GM20000 (cell line): ENCODE measurements around the gene SLF1.

Source experiments
- DNase-seq: peaks from one replicate; pipeline ENCODE4 v3.0.0; 2012; ENCODE audit warnings: low spot score
- TF ChIP-seq, protein P1 (sequence below): IDR thresholded peaks from 2 replicates; pipeline ENCODE4 v1.5.1; 2012; ENCODE audit warnings: mild to moderate bottlenecking, control low read depth; ENCODE audit errors: extremely low read depth, missing control alignments

The SLF1 gene

DNA sequence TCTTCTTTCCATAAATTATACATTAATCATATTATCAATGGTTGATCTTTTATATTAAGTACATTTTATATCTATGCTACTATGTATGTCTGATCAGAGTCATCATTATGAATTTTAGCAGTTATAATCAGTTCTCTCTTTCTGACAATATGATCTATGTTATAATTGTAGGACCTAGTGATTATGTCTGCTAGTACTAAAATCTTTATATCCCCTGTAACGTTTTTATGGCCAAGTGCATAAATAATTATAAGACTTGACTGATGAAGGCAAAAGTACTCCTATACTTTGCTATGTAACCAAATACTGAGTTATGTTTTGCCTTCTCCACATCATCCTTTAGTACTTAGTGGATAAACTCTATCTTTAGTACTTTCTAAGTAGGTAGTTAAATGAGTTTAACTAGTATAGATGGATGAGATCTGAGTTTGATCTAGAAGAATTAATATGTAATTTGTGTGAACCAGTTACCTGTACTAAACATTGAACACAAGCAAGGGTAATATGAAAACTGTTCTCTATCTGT lies 75.4 kb downstream of the SLF1 start:
- TF ChIP-seq, protein P1, sequence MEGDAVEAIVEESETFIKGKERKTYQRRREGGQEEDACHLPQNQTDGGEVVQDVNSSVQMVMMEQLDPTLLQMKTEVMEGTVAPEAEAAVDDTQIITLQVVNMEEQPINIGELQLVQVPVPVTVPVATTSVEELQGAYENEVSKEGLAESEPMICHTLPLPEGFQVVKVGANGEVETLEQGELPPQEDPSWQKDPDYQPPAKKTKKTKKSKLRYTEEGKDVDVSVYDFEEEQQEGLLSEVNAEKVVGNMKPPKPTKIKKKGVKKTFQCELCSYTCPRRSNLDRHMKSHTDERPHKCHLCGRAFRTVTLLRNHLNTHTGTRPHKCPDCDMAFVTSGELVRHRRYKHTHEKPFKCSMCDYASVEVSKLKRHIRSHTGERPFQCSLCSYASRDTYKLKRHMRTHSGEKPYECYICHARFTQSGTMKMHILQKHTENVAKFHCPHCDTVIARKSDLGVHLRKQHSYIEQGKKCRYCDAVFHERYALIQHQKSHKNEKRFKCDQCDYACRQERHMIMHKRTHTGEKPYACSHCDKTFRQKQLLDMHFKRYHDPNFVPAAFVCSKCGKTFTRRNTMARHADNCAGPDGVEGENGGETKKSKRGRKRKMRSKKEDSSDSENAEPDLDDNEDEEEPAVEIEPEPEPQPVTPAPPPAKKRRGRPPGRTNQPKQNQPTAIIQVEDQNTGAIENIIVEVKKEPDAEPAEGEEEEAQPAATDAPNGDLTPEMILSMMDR = no peak
- no peak for DNase-seq

DNA sequence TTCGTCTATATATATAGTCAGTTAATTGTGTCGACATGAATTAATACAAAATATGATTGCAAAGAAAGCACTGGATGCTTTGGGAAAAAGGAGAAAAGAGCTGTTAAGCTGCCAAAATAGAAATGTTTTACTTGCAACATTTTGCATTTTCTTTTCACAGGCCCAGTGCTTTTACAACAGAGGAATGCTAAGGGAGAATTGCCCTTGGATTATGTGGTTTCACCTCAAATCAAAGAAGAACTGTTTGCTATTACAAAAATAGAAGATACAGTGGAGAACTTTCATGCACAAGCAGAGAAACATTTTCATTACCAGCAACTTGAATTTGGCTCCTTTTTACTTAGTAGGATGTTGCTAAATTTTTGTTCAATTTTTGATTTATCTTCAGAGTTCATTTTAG lies 76.2 kb downstream of the SLF1 start:
- TF ChIP-seq, protein P1 = no peak
- no peak for DNase-seq

DNA sequence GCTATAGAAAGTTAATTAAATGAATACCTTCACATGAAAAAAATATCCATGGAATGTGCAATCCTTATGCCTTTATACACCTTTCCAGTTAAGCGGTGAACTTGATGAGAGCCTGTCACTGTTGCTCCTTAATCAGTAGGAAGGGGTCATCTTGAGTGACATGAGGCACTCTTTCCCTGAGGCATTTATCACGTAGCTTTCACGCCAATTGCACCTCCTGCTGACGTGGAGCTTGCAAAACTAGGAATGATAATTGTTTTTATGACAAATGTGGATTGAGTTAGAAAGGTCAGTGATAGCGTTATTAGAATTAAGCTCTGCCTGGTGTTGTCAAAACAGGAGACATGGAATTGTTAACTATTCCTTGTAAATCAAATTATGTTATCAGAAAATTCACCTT lies 79.7 kb downstream of the SLF1 start:
- TF ChIP-seq, protein P1 = no peak
- DNase-seq = no peak

DNA sequence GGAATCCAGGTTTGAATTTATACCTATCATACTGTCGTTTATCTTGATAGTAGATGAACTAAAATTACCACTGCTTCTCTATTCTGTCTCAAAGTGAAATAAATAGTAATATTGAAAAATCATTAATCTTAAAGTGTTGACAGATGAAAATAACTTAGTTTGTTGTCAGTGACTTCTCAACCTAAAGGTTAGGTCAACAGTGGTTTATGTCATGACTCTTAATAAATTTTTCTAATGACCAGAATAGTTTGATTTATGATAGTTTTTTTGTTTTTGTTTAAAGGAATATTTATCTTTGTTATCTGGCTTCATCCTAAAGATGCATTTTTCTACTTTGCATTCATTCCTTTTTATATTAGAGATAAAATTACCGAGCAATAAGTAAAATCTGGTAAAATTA lies 81.1 kb downstream of the SLF1 start:
- no peak for DNase-seq
- TF ChIP-seq, protein P1 = no peak

DNA sequence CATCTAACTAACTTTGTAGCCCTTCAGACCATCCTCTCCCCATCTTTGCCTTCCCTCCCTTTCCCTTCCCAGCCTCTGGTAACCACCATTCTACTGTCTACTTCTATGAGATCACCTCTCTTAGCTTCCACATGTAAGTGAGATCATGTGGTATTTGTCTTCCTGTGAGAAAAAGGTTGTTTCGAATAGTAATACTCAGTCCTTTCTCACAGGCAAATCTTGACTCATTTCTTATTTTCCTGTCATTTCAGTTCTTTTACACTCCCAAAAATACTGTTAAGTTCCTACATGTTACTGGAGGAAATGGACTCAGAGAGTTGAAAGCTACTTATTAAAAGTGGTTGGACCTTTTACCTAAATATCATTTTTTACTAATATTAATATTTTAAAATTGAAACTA lies 82.1 kb downstream of the SLF1 start:
- TF ChIP-seq, protein P1 = no peak
- peak; percentile 10 for DNase-seq

DNA sequence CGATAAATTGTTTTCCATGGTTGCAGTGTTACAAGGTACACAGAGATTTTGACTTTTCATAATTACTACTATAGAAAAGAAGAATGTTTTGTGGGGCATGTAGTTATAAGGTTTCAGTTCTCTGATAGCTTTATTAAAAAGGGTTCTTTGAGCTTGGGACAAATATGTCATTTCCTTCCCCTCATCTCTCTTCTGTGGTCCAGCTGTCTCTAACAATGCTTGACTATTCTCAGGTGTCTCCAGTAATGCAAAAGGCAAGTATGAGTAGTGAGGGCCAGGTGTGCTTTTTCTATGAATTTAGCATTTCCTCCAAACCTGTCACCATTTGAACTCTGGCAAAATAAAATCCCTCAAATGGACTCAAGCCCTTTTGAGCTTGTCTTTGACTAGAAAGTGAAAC lies 84.3 kb downstream of the SLF1 start:
- TF ChIP-seq, protein P1 = no peak
- peak; percentile 3 for DNase-seq

DNA sequence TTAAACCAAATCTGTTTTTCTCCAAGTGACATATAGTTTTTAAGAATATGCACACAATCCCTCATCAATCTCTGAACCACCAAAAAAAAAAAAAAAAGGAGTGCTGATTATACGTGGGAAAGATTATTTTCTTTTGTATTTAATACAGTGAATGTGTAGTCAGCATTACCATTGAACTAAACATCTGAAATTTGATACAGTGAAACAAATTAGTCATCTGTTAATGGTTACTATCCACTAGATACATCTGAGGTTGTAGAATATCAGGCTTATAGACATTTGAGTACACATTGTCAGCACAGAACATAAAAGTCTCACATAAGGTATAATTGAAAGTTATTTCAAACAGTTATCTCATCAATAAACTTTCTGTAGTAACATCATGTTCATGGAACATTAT lies 87.0 kb downstream of the SLF1 start:
- no peak for DNase-seq
- TF ChIP-seq, protein P1 = no peak
